IPS-18c (cell line): ENCODE measurements around the gene ZNF804B.

Experiments used
- H3K4me3 ChIP-seq: 2 replicates; pipeline ENCODE4 v1.7.0; 2013; ENCODE audit warnings: low read depth, mild to moderate bottlenecking, low read length, moderate library complexity; ENCODE audit not compliant: insufficient read depth
- H3K9me3 ChIP-seq: one replicate; pipeline ENCODE4 v1.6.1; 2013; ENCODE audit warnings: mild to moderate bottlenecking, low read length, moderate library complexity; ENCODE audit not compliant: control insufficient read depth, insufficient read depth

The ZNF804B gene

DNA sequence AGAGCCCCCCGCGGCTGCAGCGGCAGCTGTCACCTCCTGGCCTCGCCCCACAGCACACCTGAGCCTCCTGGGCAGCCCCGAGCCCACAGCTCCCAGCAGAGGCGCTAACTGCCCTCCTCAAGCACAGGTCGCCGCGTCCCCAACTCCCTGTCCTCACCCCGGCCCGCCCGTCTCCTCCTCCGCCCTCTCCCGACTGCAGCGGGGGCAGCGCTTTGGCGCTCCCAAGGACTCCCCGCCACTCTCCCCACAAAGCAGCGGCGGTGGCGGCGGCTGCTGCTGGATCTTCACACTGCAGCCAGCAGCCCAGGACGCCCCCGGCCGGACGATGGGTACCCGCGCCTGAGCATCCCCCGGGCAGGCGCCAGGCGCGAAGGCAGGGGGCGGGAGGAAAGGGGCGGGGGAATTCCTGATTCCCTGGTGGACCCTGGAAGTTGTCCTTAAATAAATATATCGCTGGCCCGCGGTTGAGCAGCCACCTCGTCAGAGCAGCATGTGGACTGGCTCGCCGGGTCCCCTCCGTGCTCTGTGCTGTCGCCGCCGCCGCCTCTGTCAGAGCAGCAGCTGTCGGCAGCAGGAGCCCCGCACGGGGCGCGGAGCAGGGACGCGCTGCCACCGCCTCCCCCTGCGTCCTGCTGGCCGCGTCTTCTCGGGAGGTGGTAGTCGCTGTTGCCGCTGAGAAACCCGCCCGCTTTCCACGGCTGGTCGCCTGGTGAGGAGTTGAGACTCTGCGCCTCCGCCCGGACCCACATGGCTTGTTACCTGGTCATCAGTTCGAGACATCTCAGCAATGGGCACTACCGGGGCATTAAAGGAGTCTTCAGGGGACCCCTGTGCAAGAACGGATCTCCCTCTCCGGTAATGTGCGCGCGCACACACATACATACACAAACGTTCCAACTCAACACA is at the start of gene ZNF804B:
Gene ZNF804B, plus strand, starts transcription at position 471 of the 906 bp plus-strand sequence. Its CDS starts 277 bp downstream, at position 748.
- Histone ChIP-seq H3K9me3 (peaks cover 4% of the 10 kb centered on the region), H3K4me3 (peak within 1 kb of the TSS; percentile 58)

DNA sequence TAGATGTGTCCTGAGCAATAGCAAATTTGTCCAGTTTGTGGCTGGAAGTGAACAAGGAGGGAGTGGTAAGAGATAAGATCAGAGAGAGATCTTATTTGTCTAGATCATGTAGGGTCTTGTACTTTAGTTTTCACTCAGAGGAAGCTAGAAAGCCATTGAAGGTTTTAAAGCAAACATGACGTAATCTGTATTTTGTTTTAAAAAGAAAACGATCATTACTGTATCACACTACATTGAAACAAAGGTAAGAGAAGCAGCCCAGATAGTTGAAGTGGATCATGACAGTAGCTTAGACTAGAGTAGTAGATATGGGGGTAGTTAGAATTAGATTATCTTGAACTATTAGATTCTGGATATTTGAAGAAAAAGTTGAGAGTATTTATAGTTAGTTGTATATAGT is 23.6 kb upstream of the ZNF804B start:
- no peaks in the 10 kb centered on the region for H3K9me3 ChIP-seq

DNA sequence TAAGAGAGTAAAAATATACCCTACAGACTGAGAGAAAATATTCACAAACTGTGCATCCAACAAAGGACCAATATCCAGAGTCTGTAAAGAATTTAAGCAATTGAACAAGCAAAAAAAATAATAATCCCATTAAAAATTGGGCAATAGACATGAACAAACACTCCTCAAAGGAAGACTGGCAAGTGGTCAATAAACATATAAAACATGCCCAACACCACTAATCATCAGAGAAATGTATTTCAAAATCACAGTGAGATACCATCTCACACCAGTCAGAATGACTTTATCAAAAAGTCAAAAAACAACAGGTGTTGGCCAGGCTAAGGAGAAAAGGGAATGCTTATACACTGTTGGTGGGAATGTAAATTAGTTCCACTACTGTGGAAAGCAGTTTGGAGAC is 21.9 kb upstream of the ZNF804B start:
- no peak overlapping the region for H3K4me3 ChIP-seq

More for the DNA sequence above, 23.6 kb upstream of the ZNF804B start:
- no peak overlapping the region for H3K4me3 ChIP-seq

DNA sequence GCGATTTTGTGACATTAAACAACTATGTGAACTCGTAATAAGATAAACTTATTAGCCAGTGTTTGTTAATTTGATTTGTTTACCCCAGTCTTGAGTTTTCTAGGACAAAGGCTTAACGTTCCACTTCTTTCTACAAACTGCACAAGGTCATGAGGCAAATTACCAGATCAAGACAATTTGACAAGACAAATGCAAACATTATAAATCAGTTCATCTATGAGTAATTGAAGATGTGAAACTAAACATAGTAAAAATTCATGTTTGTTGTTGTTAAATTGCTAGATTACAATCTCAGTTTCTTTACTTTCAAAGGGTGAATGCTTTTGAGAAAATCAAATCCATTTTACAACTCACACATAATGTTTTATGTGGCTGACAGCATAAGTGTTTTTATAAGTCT is 13.4 kb upstream of the ZNF804B start:
- Histone ChIP-seq H3K4me3 (no peak overlapping the region), H3K9me3 (no peaks in the 10 kb centered on the region)

More for the DNA sequence above, 21.9 kb upstream of the ZNF804B start:
- no peaks in the 10 kb centered on the region for H3K9me3 ChIP-seq

DNA sequence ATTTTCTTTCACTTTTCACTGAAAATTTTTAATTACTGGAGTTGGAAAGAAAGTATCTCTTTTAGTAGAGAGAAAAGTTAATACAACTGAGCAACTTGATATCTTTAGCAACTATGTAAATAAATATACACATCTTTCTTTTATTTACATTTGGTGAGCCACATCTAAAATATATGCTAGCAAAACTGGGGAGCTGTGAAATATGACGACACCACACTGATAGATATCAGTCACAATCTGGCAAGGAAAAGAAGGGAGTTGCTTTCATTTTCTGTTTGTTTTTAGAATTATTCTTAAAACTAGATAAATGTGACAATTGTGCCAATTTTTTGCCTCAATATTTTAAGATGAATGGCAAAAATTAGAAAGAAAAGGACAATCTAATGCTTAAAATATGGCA is 2.7 kb upstream of the ZNF804B start:
- Histone ChIP-seq H3K9me3 (peaks cover 4% of the 10 kb centered on the region), H3K4me3 (no peak overlapping the region)

DNA sequence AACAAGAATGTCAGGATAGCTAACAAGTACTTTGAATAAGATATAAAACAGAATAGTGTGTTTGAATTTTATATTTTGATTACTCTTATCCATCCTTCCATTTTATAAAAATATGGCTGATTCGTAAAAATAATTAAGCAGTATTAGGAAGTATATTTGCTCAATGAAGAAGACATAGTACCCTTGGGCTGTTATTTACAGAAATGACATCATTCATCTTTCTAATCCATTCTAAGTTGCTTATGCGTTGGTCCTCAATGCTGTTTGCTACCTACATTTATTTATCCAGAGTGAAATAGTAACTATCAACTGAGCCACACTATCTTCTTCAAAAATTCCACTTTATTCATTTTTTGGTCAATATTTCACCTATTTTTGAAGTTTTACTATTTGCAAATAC is 2.1 kb upstream of the ZNF804B start:
- no peak overlapping the region for H3K4me3 ChIP-seq

DNA sequence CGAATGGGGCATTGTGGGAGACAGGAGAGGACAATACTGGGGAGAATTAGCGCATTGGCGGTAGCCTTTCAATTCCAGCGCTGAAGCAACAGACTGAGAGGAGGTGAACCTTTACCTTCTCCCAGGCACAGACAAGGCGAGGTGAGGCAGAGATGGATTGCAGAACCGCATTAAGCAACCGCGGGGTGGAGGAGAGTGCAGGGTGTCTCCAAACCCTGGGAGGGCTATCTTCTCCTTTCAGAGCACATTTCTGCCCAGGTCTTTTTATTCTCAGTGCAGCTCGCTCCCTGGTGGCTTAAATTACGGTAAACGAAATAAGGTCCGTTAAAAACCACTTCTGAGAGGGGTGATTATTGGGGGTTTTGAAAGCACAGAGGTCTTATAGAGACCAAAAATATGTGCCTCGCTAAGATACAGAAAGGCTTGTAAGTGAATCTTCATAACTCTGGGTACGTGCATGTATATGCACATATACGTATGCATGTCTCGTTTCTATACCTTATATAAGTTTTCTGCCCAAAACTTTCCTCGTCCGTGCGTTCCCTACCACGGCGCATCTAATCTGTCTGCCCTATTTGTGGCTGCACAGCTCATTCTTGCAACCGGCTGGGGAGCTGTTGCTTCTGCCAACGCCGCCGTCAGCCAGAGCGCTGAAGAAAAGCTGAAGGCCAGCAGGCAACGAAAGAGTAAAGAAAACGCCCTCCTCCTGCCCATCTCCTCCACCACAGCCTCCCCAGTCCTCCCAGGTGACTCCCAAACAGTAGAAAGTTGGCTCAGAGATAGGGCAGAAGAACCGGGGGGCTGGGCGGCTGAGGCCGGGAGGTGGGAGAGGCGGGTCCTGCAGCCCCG is 895 bp upstream of the ZNF804B start:
- H3K9me3 ChIP-seq, result peaks cover 4% of the 10 kb centered on the region
- peak overlapping the region; percentile 58 for H3K4me3 ChIP-seq

More for the DNA sequence above, 2.1 kb upstream of the ZNF804B start:
- peaks cover 4% of the 10 kb centered on the region for H3K9me3 ChIP-seq

DNA sequence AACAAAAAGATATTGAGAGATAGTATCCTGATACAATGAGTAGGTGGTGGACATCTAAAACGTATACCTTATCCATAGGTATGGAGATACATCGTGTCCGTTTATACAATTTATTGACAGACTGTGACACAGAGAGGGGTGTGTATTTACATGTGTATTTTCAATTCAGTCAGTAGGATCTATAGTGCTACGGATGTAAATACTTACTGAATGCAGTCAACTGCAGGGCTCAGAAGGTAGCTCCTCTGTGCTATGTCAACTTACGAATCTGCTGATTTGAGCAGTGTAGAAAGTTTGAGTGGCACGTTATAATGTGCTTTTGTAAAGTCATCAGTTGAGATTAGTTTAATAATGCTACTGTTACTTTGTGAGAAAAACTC is 626 bp downstream of the ZNF804B start:
- Histone ChIP-seq H3K9me3 (peaks cover 4% of the 10 kb centered on the region), H3K4me3 (peak overlapping the region; percentile 58; the same call in 1 of the 2 replicates)

DNA sequence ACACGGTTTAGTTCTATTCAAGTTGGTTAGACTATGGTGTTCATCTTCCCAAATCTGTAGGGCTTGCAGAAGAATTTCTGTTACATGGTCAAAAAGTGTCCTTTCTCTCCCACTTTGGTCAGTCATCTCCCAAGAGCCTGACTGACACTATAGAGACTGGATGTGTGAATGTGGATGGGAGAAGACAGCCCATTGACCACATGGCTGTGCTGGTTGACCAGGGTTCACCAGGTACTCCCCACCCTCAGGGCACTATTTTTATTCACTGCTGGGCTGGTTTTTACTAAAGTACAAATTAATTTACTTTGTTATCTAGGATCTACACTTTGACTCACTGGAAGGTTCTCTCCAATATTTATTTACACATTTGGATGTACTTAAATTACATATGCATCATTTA is 2.3 kb downstream of the ZNF804B start:
- peaks cover 4% of the 10 kb centered on the region for H3K9me3 ChIP-seq
- H3K4me3 ChIP-seq, result no peak overlapping the region

DNA sequence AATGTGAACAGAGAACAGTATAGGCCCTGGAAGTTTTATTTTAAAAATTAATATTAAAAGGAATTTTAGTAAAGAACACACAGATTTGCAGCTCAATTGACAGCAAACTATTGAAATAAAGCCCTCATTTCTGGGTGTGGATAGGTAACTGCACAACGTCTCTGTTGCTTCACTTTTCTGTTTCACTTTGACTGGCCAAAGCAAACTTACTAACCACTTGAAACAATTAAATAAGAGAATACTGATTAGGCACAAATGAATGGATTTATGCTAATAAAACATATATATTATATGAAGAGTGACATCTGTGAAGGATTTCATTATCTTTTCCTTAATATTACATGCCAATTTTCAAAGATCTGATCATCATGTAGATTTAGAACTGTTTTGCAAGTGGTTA is 11.9 kb downstream of the ZNF804B start:
- no peak overlapping the region for H3K4me3 ChIP-seq
- no peaks in the 10 kb centered on the region for H3K9me3 ChIP-seq

DNA sequence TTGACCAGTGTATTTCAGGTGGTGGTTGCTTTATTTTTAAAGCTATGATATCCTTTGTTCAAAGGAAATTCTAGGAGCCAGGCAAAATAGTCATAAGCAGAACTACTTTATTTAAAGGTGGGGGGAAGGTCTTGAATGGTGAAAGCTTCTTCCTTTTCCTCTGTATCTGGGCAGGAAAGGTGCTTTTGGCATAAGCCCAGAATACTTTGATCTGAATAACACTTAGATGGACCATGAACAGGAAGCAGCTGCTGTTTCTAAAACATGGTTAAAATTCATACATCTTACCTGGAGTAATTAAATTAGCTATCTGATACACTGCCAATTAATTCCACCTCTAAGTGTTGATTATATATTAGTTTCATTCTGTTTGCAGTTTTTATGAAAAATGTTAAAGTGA is 13.3 kb downstream of the ZNF804B start:
- Histone ChIP-seq H3K4me3 (no peak overlapping the region), H3K9me3 (no peaks in the 10 kb centered on the region)

DNA sequence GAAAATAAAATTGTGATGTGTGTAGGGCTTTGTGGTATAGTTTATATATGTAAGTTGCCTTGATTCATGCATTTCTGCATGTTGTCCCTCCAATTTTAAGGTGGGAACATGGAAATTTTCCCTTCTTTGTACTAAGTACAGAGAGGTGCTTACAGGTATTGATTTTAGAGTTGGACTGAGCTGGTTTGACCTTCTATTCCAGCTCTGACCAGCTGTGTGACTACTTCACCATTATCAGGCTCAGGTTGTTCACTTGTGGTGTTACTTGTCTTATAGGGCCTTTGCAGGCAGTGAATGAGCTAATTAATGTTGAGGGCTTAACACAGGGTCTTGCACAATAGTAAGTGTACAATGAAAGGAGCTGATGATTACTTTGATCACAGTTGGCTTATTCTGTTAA is 16.3 kb downstream of the ZNF804B start:
- Histone ChIP-seq H3K4me3 (no peak overlapping the region), H3K9me3 (no peaks in the 10 kb centered on the region)

DNA sequence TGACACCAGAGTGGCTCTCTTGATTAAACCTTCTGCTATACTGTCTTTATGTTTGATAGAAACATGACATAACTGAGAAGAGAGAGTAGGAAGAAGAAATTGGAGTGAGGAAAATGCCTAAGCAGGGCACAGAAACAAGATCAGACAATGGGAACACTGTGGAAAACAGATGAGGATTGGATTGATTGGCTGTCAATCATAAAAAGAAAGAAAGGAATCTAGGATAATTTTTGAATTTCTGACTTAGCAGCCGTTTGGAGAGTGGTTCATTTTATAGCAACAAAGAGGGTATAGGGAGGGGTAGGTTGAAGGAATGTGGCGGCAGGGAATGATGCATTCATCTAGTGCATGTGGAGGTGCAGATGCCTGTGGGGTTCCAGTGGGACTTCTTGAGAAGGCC is 28.3 kb downstream of the ZNF804B start:
- H3K4me3 ChIP-seq, result no peak overlapping the region
- H3K9me3 ChIP-seq, result no peaks in the 10 kb centered on the region

DNA sequence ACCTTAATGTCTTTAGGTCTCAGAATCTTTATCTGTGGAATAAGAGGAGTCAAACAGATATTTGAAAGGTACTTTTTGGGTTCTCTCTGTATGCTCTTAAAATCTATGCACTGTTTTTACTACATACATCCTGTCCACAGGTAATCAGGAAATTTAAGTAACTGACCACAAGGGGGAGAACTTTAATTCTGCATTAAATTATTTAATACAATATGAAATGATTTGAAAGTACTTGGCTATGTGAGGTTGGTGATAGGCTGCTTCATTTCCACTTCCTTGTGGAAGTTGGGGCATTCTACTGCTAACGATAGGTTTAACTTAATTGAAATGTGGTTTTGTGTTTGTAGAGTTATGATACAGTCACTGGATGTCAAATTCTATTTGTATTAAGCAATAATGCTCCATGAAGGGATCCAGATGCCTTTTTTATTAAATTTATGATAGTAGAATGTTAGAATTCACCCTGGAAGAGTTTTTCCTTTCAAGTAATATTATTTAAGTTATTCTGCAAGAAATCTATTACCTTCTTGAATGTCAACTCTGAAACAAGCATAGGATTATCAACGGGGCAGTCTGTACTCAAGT is 30.1 kb downstream of the ZNF804B start:
- H3K9me3 ChIP-seq, result no peaks in the 10 kb centered on the region
- H3K4me3 ChIP-seq, result no peak overlapping the region

DNA sequence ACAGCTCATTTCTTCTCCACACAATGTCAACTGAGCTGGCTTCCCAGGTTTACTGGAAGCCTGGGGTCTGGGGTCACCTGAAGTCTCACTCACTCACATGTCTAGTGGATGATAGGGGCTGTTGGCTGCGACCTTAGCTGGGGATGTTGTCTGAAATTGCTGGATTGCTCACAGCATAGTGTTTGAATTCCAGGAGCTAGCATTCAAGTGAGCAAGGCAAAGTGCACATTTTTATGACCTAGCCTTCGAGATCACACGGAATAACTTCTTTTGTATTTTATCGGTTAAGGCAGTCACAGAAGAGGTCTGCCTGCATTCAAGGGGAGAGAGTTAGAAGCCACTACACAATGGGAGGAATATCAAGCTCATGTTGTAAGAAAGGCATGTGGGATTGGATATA is 32.4 kb downstream of the ZNF804B start:
- Histone ChIP-seq H3K9me3 (no peaks in the 10 kb centered on the region), H3K4me3 (no peak overlapping the region)

DNA sequence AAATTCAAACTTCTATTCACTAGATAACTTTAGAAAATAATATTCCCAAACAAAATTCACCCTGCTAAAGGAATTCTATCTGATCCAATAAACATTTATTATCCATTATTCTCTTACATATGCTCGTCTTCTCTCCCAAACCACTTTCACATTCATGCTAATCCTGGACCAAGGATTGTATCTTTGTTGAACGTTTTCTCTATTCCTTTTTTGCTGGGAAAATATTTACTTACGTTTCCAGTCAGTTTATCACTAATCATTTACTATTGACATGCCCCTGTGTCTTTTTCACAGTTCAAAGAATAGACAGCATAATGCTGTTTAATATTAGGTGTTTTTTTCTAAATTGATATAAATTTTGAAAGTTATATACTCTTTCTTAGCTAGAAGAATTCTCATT is 32.9 kb downstream of the ZNF804B start:
- no peak overlapping the region for H3K4me3 ChIP-seq
- no peaks in the 10 kb centered on the region for H3K9me3 ChIP-seq

DNA sequence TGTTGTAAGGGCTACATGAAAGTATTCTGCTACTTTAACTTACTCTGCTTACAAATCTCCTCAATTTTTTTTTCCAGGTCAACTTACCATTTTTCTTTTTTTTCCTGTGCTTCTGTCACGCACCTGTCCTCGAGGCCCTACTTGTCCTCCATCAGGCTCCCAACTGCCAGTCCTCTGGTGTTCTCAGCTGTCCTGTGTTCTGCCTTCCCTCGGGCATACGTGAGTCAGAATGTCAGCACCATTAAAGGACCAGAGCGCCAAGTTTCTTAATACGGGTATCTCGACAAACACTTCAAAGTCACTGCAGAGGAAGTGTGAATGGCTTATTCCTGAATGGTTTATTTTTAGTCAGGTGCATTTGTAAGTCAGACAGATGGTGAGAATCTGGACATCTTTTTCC is 36.1 kb downstream of the ZNF804B start, which contains the start of gene TEX47:
Gene TEX47, minus strand, starts transcription at position 185 of the 400 bp plus-strand sequence. CDS start 795 bp downstream, outside the sequence.
- Histone ChIP-seq H3K4me3 (no peak within 1 kb of the TSS), H3K9me3 (no peaks in the 10 kb centered on the region)
